ENCODE measurements around the gene STEAP1B. TPM values are rescaled to one million over a fixed set of nuclear protein-coding genes. Genes with fewer than 3 reads are reported as not detected.

The STEAP1B gene
- total and polyA plus RNA-seq, 2 of the 4 experiments (the other 2 are of a cell fraction): 7.9 to 13.8 TPM

DNA sequence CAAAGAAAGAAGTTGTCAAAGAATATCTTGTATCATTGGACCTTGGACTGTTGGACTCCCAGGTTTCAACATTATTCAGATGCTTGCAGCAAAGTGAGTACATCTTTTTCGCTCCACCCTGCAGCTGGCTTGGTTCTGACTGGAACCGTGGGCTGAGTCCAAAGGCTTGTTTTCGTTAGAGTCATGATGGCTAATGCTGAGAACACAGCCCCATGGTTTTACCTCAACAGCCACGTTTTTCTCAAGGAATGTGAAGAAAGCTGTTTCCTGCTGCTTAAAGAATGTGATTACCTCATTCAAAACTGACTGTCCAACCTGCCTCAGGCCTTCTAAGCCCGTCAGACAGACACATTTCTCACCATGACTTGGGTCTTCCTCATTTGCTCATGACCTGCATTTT, 69.5 kb downstream of the STEAP1B start:
- Histone ChIP-seq H3K4me2 (ENCODE audit: low read depth, low read length) (no peak overlapping the region), H3K4ac (ENCODE audit: low read depth, low read length) (no peak overlapping the region), H4K20me1 (ENCODE audit: insufficient read depth, low read length) (no peaks in the 10 kb centered on the region), H4K8ac (ENCODE audit: low read depth in 2 of 2, low read length in 2 of 2) (no peak overlapping the region), H3K27ac (ENCODE audit: insufficient read depth, low read length) (no peak overlapping the region), H3K14ac (replicated peaks; ENCODE audit: low read depth, low read length) (no peak overlapping the region), H3K56ac (ENCODE audit: extremely low read depth, insufficient read depth, low read length) (no peak overlapping the region), H4K5ac (ENCODE audit: low read depth, low read length) (no peak overlapping the region), H2AFZ (replicated peaks; ENCODE audit: low read length, poor library complexity) (no peak overlapping the region), H3K9me1 (ENCODE audit: insufficient read depth, low read length) (0 out of 2 replicates have a peak, but pooled peaks cover 3% of the 10 kb centered on the region), H3K79me1 (ENCODE audit: low read depth in 1 of 2, low read length in 2 of 2) (no peaks in the 10 kb centered on the region), H2BK15ac (ENCODE audit: low read depth, low read length) (no peak overlapping the region), H3K4me1 (ENCODE audit: control insufficient read depth, insufficient read depth, low read length) (peaks cover 1% of the 10 kb centered on the region; the same call in 1 of the 2 replicates), H2AK5ac (ENCODE audit: low read depth, low read length) (no peak overlapping the region), H4K91ac (ENCODE audit: insufficient read depth, low read depth, low read length) (no peak overlapping the region), H3K27me3 (ENCODE audit: control insufficient read depth, insufficient read depth, low read length) (no peaks in the 10 kb centered on the region), H2AK9ac (replicated peaks; ENCODE audit: low read depth, low read length, poor library complexity) (no peak overlapping the region), H3K9me3 (ENCODE audit: control insufficient read depth, insufficient read depth, low read length) (no peaks in the 10 kb centered on the region), H3K36me3 (ENCODE audit: control insufficient read depth, insufficient read depth, low read length) (no peaks in the 10 kb centered on the region), H3K18ac (ENCODE audit: low read depth, low read length) (no peak overlapping the region), H2BK20ac (ENCODE audit: low read depth, low read length) (no peak overlapping the region), H2BK120ac (ENCODE audit: low read depth, low read length) (no peak overlapping the region), H2BK5ac (ENCODE audit: low read depth, low read length, poor library complexity, severe bottlenecking) (no peak overlapping the region), H3K23ac (ENCODE audit: low read depth, low read length) (no peak overlapping the region), H3K9ac (ENCODE audit: low read depth, low read length) (no peak overlapping the region), H3K4me3 (ENCODE audit: insufficient read depth, low read depth, low read length) (no peak overlapping the region)
- TF ChIP-seq BHLHE40 (IDR thresholded peaks at IDR 0.05; ENCODE audit: low read depth, low read length) (peak; percentile 32; the same call in 1 of the 2 replicates), CEBPB (IDR thresholded peaks at IDR 0.05; ENCODE audit: low read depth, low read length) (peak; percentile 14; the same call in 1 of the 2 replicates), NFE2L2 (IDR thresholded peaks at IDR 0.05; ENCODE audit: low read depth, low read length) (peak; percentile 32; the same call in 1 of the 2 replicates)
- TF ChIP-seq, protein P1, sequence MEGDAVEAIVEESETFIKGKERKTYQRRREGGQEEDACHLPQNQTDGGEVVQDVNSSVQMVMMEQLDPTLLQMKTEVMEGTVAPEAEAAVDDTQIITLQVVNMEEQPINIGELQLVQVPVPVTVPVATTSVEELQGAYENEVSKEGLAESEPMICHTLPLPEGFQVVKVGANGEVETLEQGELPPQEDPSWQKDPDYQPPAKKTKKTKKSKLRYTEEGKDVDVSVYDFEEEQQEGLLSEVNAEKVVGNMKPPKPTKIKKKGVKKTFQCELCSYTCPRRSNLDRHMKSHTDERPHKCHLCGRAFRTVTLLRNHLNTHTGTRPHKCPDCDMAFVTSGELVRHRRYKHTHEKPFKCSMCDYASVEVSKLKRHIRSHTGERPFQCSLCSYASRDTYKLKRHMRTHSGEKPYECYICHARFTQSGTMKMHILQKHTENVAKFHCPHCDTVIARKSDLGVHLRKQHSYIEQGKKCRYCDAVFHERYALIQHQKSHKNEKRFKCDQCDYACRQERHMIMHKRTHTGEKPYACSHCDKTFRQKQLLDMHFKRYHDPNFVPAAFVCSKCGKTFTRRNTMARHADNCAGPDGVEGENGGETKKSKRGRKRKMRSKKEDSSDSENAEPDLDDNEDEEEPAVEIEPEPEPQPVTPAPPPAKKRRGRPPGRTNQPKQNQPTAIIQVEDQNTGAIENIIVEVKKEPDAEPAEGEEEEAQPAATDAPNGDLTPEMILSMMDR (conservative IDR thresholded peaks at IDR 0.05; ENCODE audit: low read depth, low read length): no peak
- in situ Hi-C loops (cut with MboI; ENCODE audit: low sequenced_read_pairs) (no loop called here), intact Hi-C loops (cut with micrococcal nuclease) (no loop called here), dilution Hi-C loops (cut with HindIII; ENCODE audit: low sequenced_read_pairs, unreplicated experiment) (no loop called here)
- 63% methylated on average over 5 of the region's 5 CpGs; no CpG with 5 or more reads in 1 of the 2 experiments for WGBS, 2 experiments (ENCODE audit: extremely low coverage in 2 of 2, insufficient read length in 1 of 2)
- ChIA-PET POLR2A (ENCODE audit: unreplicated experiment) (no interaction called here), CTCF (no interaction called here)
- ATAC-seq (ENCODE audit: low read depth): no peak
- peak; percentile 83 for DNase-seq
- BruUV-seq (replicated peaks): no TSS peak
